Erythroblast (primary cell): ENCODE results near the gene APH1B.

Experiments used
- GATA1 ChIP-seq: IDR thresholded peaks from 2 replicates; pipeline ENCODE4 v1.6.1; 2011; ENCODE audit warnings: low read depth, mild to moderate bottlenecking, control low read depth, low read length, moderate library complexity
- POLR2A ChIP-seq: IDR thresholded peaks from 2 replicates; pipeline ENCODE4 v1.6.1; 2011; ENCODE audit warnings: mild to moderate bottlenecking, low read length

GRCh38 chr15:63263519-63263918 is 13.9 kb upstream of the APH1B start:
- no peak for TF ChIP-seq POLR2A
- no peak for TF ChIP-seq GATA1
